Activated naive CD4-positive, alpha-beta T cell treated with anti-CD3 and anti-CD28 coated beads, Interleukin-2, amount 10 ng/mL, durations not matched to agents 7 days and 5 days (primary cell): Measurements from ENCODE around the gene RNF212.
A peak's percentile ranks its signal among the peaks of the same experiment; 100 is the strongest.
"Not testable (repeated sequence)": the region's sequence is repeated elsewhere in the genome, so short reads cannot be mapped to it uniquely, and the experiment has no call there.

Source experiments
- CTCF ChIA-PET: fragments of 350-600 bp; sonication (Branson Sonifier 250); formaldehyde crosslinking; loops from one replicate; lab custom pipeline; 2021; ENCODE audit warnings: antibody characterized with exemption; lab: Charles Lee
- DNase-seq: peaks from one replicate; pipeline ENCODE4 v3.0.0-alpha.2; 2020
- H3K27ac Mint-ChIP-seq: one replicate; pipeline ENCODE4 v1.8.0; 2021; ENCODE audit warnings: mild to moderate bottlenecking, moderate library complexity, mixed read lengths
- H3K27me3 Mint-ChIP-seq: one replicate; pipeline ENCODE4 v1.8.0; 2021; ENCODE audit warnings: mild to moderate bottlenecking, mixed read lengths
- H3K36me3 Mint-ChIP-seq: one replicate; pipeline ENCODE4 v1.8.0; 2021; ENCODE audit warnings: mixed read lengths
- H3K4me1 Mint-ChIP-seq: one replicate; pipeline ENCODE4 v1.8.0; 2021; ENCODE audit warnings: mixed read lengths
- H3K4me3 Mint-ChIP-seq: one replicate; pipeline ENCODE4 v1.8.0; 2021; ENCODE audit warnings: mild to moderate bottlenecking, moderate library complexity, mixed read lengths
- H3K9me3 Mint-ChIP-seq: one replicate; pipeline ENCODE4 v1.8.0; 2021; ENCODE audit warnings: mixed read lengths

The RNF212 gene

DNA sequence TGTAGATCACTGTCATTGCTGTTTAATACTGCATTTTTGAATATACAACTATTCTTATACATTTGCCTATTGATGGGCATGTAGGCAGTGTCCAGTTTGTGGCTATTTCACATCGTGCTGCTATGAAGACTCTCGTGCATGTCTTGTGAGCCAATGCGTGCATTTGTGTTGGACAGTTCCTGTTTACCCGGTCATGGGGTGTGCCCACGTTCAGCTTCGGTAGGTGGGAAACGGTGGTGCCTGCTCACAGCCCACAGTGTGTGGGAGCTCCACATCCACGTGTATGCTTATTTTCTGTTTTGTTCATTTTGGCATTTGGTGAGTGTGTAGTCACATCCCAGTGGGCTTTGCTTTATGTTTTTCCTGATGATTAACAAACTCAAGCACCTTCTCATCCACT, 19.7 kb upstream of the RNF212 start:
- no peak overlapping the region for H3K27ac Mint-ChIP-seq
- no peaks in the 10 kb centered on the region for H3K9me3 Mint-ChIP-seq
- peaks cover 24% of the 10 kb centered on the region for H3K4me1 Mint-ChIP-seq
- H3K4me3 Mint-ChIP-seq: no peak overlapping the region
- H3K36me3 Mint-ChIP-seq: no peaks in the 10 kb centered on the region
- H3K27me3 Mint-ChIP-seq: peaks cover 25% of the 10 kb centered on the region
- DNase-seq: no peak
- CTCF ChIA-PET: no interaction called here

- no peak overlapping the region for H3K4me3 Mint-ChIP-seq
- no peaks in the 10 kb centered on the region for H3K9me3 Mint-ChIP-seq
- H3K4me1 Mint-ChIP-seq: peaks cover 2% of the 10 kb centered on the region
- CTCF ChIA-PET: interaction anchor here (0.6 to 5.1 kb wide), 24 partner anchors 8 to 383 kb away, joined by 3 to 52 read pairs (median 5); partner anchors contain the start of gene MAEA
- peak; percentile 83 for DNase-seq
- H3K36me3 Mint-ChIP-seq: no peaks in the 10 kb centered on the region
- H3K27ac Mint-ChIP-seq: no peak overlapping the region
- peaks cover 36% of the 10 kb centered on the region for H3K27me3 Mint-ChIP-seq
These were observed 17.2 kb upstream of the RNF212 start for GRCh38 chr4:1130316-1131186.

- Mint-ChIP-seq H3K9me3 (no peaks in the 10 kb centered on the region), H3K36me3 (no peaks in the 10 kb centered on the region), H3K27ac (no peak overlapping the region), H3K4me3 (no peak overlapping the region), H3K27me3 (peaks cover 38% of the 10 kb centered on the region), H3K4me1 (peaks cover 2% of the 10 kb centered on the region)
- DNase-seq: no peak
- CTCF ChIA-PET: no interaction called here
These were observed 13.1 kb upstream of the RNF212 start for GRCh38 chr4:1126506-1126905.

DNA sequence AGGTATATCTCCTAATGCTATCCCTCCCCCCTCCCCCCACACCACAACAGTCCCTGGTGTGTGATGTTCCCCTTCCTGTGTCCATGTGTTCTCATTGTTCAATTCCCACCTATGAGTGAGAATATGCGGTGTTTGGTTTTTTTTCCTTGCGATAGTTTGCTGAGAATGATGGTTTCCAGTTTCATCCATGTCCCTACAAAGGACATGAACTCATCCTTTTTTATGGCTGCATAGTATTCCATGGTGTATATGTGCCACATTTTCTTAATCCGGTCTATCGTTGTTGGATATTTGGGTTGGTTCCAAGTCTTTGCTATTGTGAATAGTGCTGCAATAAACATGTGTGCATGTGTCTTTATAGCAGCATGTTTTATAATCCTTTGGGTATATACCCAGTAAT, 12.1 kb upstream of the RNF212 start:
- H3K9me3 Mint-ChIP-seq, H3K4me3 Mint-ChIP-seq, H3K27ac Mint-ChIP-seq, H3K36me3 Mint-ChIP-seq, DNase-seq, H3K4me1 Mint-ChIP-seq, CTCF ChIA-PET: not testable (repeated sequence)
- peaks cover 35% of the 10 kb centered on the region for H3K27me3 Mint-ChIP-seq

DNA sequence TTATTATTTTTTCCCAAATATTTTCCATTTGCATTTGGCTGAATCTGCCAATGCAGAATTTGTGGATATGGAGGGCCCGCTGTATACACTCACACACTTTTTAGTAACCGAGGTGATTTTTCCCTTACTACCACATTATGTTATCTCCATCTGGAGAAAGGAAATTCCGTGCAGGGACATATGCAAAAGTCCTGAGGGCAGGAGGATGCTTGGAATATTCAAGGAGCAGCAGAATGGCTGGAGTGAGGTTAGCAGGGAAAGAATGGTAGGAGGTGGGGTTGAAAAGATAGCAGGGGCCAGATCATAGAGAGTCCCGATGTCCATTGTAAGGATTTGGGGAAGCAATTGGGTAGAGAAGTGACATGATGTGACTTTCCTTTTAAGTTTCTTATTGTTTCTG, 11.5 kb upstream of the RNF212 start:
- Mint-ChIP-seq H3K27ac (no peak overlapping the region), H3K4me3 (no peak overlapping the region), H3K9me3 (no peaks in the 10 kb centered on the region), H3K27me3 (peaks cover 31% of the 10 kb centered on the region), H3K36me3 (no peaks in the 10 kb centered on the region), H3K4me1 (no peaks in the 10 kb centered on the region)
- CTCF ChIA-PET: no interaction called here
- DNase-seq: no peak

- Mint-ChIP-seq H3K27ac (no peak overlapping the region), H3K9me3 (no peaks in the 10 kb centered on the region), H3K36me3 (no peaks in the 10 kb centered on the region), H3K27me3 (peaks cover 16% of the 10 kb centered on the region), H3K4me1 (no peaks in the 10 kb centered on the region), H3K4me3 (no peak overlapping the region)
- CTCF ChIA-PET: interaction anchor here (1.2 to 2.3 kb wide), 2 partner anchors 9 to 164 kb away, joined by 3 to 11 read pairs; no protein-coding TSS in a partner anchor
- no peak for DNase-seq
These were observed 9.1 kb upstream of the RNF212 start for GRCh38 chr4:1122505-1122904.

- no peaks in the 10 kb centered on the region for H3K9me3 Mint-ChIP-seq
- no peak overlapping the region for H3K4me3 Mint-ChIP-seq
- no peak for DNase-seq
- peaks cover 28% of the 10 kb centered on the region for H3K27me3 Mint-ChIP-seq
- no peaks in the 10 kb centered on the region for H3K36me3 Mint-ChIP-seq
- CTCF ChIA-PET: interaction anchor here (1.6 kb wide), 1 partner anchor 13 kb away, joined by 5 read pairs; no protein-coding TSS in a partner anchor
- H3K27ac Mint-ChIP-seq: no peak overlapping the region
- H3K4me1 Mint-ChIP-seq: no peaks in the 10 kb centered on the region
These were observed 3.5 kb upstream of the RNF212 start for GRCh38 chr4:1116838-1117237.

DNA sequence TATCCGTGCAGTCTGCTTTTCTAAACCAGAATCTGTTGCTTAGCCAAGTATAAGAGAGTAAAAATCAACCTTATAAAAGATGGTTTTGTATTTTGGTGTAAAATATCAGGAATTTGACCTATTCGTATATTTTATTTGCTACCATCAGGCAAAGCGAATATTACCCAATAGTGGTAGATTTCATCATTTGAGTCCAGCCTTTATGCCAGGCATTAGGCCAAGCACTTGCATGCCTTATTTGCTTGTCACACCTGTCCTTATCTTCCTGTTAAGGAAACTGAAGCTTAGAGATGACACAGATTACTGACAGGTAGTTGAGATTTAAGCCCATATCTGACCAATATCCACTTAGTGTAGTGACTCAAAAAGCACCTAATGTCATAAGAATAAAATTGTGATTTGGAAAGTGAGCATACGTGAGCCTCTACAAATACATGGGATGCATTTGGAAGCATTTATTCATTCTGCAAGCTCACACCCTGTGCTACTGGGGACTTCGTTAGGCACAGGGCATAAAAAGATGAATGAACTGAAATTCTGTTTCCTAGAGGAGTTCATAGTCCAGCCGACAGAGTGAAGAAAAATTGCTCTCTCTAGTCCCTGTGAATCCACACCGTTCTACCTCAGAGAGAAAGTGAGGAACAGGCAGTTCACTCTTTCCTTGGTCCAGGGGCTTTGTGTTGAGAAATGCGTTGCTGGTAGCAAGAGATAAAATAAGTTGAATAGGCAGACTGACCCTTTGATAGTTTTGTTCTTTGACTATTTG, 2.3 kb upstream of the RNF212 start:
- H3K9me3 Mint-ChIP-seq: no peaks in the 10 kb centered on the region
- no peaks in the 10 kb centered on the region for H3K36me3 Mint-ChIP-seq
- no peak overlapping the region for H3K4me3 Mint-ChIP-seq
- no peak for DNase-seq
- H3K27me3 Mint-ChIP-seq: peaks cover 37% of the 10 kb centered on the region
- H3K27ac Mint-ChIP-seq: no peak overlapping the region
- CTCF ChIA-PET: interaction anchor here (1.6 kb wide), 1 partner anchor 14 kb away, joined by 5 read pairs; no protein-coding TSS in a partner anchor
- H3K4me1 Mint-ChIP-seq: no peaks in the 10 kb centered on the region

DNA sequence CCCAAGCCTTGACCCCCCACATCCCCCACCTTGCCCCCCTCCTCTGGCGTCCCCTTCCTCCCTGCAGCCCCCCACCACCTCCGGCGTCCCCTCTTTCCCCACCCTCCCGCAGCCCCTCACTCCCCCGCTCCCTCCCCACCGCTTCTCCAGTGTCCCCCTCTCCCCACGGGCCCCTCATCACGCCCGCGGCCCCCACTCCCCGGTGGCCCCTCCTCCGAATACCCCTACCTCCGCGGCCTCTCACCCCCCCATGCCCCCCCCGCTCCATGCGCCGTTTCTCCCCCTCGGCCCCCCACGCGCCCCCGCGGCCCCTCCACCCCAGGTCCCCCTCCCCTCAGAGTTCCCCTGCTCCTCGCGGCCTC, 562 bp downstream of the RNF212 start:
- no peaks in the 10 kb centered on the region for H3K4me1 Mint-ChIP-seq
- CTCF ChIA-PET: no interaction called here
- no peaks in the 10 kb centered on the region for H3K9me3 Mint-ChIP-seq
- no peak for DNase-seq
- no peak overlapping the region for H3K4me3 Mint-ChIP-seq
- no peaks in the 10 kb centered on the region for H3K36me3 Mint-ChIP-seq
- peaks cover 52% of the 10 kb centered on the region for H3K27me3 Mint-ChIP-seq
- H3K27ac Mint-ChIP-seq: no peak overlapping the region

- Mint-ChIP-seq H3K9me3 (no peaks in the 10 kb centered on the region), H3K36me3 (no peaks in the 10 kb centered on the region), H3K4me3 (no peak overlapping the region), H3K27ac (no peak overlapping the region), H3K4me1 (no peaks in the 10 kb centered on the region), H3K27me3 (peaks cover 54% of the 10 kb centered on the region)
- no peak for DNase-seq
- CTCF ChIA-PET: no interaction called here
These were observed 1.1 kb downstream of the RNF212 start for GRCh38 chr4:1112174-1112820.

- no peak for DNase-seq
- Mint-ChIP-seq H3K36me3 (no peaks in the 10 kb centered on the region), H3K27me3 (peaks cover 49% of the 10 kb centered on the region), H3K9me3 (no peaks in the 10 kb centered on the region), H3K27ac (no peak overlapping the region), H3K4me1 (no peaks in the 10 kb centered on the region), H3K4me3 (no peak overlapping the region)
- CTCF ChIA-PET: no interaction called here
These were observed 2.0 kb downstream of the RNF212 start for GRCh38 chr4:1111259-1111809.

DNA sequence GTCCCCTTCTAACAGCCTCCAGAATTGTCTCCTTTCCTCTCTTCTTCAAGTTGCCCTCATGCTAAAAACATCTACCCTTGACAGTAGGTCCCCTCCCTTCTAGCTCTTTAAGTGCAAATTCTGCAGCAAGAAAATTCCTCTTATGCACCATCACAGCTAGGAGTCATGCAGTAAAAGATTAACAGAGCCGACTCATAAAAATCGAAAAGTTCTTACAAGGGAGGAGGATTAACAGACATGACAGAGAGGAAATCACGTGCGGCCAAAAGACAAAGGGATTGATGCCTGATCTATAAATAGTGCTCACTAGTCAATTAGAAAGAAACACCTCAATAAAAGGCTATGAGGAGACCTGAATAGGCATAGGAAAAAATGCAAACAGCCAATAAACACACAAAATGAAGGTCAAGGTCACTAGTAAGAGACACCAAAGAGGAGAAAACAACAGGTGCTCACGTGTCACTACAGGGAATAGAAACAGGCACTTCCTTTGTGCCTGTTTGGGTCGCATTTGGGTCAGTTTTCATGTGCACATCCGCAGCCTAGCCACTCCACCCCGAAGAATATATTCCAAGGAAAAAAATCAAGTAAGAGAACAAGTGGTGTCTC, 3.4 kb downstream of the RNF212 start:
- DNase-seq: no peak
- CTCF ChIA-PET: no interaction called here
- H3K27ac Mint-ChIP-seq: no peak overlapping the region
- H3K36me3 Mint-ChIP-seq: no peaks in the 10 kb centered on the region
- H3K4me1 Mint-ChIP-seq: no peaks in the 10 kb centered on the region
- peaks cover 49% of the 10 kb centered on the region for H3K27me3 Mint-ChIP-seq
- no peak overlapping the region for H3K4me3 Mint-ChIP-seq
- no peaks in the 10 kb centered on the region for H3K9me3 Mint-ChIP-seq

- Mint-ChIP-seq H3K36me3 (no peaks in the 10 kb centered on the region), H3K27ac (no peak overlapping the region), H3K9me3 (no peaks in the 10 kb centered on the region), H3K4me3 (no peak overlapping the region), H3K4me1 (no peaks in the 10 kb centered on the region), H3K27me3 (peaks cover 47% of the 10 kb centered on the region)
- CTCF ChIA-PET: no interaction called here
- no peak for DNase-seq
These were observed 4.0 kb downstream of the RNF212 start for GRCh38 chr4:1109333-1109732.

- DNase-seq: no peak
- Mint-ChIP-seq H3K27me3 (peaks cover 29% of the 10 kb centered on the region), H3K9me3 (no peaks in the 10 kb centered on the region), H3K4me3 (no peak overlapping the region), H3K4me1 (no peaks in the 10 kb centered on the region), H3K27ac (no peak overlapping the region), H3K36me3 (no peaks in the 10 kb centered on the region)
- CTCF ChIA-PET: no interaction called here
These were observed 7.7 kb downstream of the RNF212 start for GRCh38 chr4:1105662-1106061.
